K562 (cell line): ENCODE measurements around the gene SYPL2. TPM values are rescaled to one million over a fixed set of nuclear protein-coding genes. Genes with fewer than 3 reads are reported as not detected.

ENCODE experiments used
- ATAC-seq: fragments of 200-7000 bp; cut with Tn5 transposase; 3 replicates; pipeline ENCODE4 v1.9.1; 2020; ENCODE audit warnings: moderate library complexity
- BruUV-seq: library from RNA; stranded (reverse); fragments of 400-500 nt; replicated peaks from 2 replicates; lab custom pipeline; 2021; lab: Mats Ljungman, UMichigan
- CTCF ChIA-PET: fragments of 300-600 bp; formaldehyde crosslinking; extraction: SDS; loops from one replicate; lab custom pipeline; 2021; ENCODE audit warnings: low intra/inter-chr PET ratio; lab: Yijun Ruan, JAX
- POLR2A ChIA-PET: fragments of 300-600, 350-650 bp; sonication (Branson Sonifier 250); formaldehyde crosslinking; extraction: SDS; loops from one replicate; lab custom pipeline; 2021; ENCODE audit warnings: antibody characterized with exemption, inconsistent platforms; lab: Yijun Ruan, JAX
- DNase-seq, 4 experiments: peaks; one replicate each; pipeline versions ENCODE4 v3.0.0 to v3.0.0-alpha.2; 2011 to 2018; ENCODE audit warnings: low spot score in 3 of 4, mixed read lengths in 3 of 4; ENCODE audit errors: extremely low read depth in 1 of 4
- FAIRE-seq: peaks from 2 replicates; lab custom pipeline; 2011; peaks lifted over from hg19 to GRCh38; lab: Jason Lieb, UNC
- H2AFZ ChIP-seq: 2 replicates; pipeline ENCODE4 v1.6.0; 2011; ENCODE audit warnings: low read depth, low read length, control low read depth, inconsistent platforms
- H3K27ac ChIP-seq: fragments of 200-600 bp; 3 replicates; pipeline ENCODE4 v1.8.0; 2011; ENCODE audit warnings: low read depth, mild to moderate bottlenecking, control low read depth, inconsistent platforms, low read length, moderate library complexity, mixed read lengths; ENCODE audit errors: extremely low read depth
- H3K27me3 ChIP-seq, 2 experiments: fragments of 300-600 bp in 1 of 2; 2 replicates in 1 of 2; 3 replicates in 1 of 2; pipeline versions ENCODE4 v1.6.0 to v1.8.0; 2011; ENCODE audit warnings: inconsistent platforms in 2 of 2, low read length in 2 of 2, mild to moderate bottlenecking in 1 of 2, mixed read lengths in 1 of 2, moderate library complexity in 1 of 2; ENCODE audit not compliant: control insufficient read depth in 2 of 2, insufficient read depth in 2 of 2
- H3K36me3 ChIP-seq: fragments of 300-600 bp; 3 replicates; pipeline ENCODE4 v1.8.0; 2011; ENCODE audit warnings: mild to moderate bottlenecking, low read length, inconsistent platforms; ENCODE audit not compliant: control insufficient read depth, insufficient read depth
- H3K4me1 ChIP-seq, 2 experiments: fragments of 200-600 bp in 1 of 2; replicated peaks in 1 of 2; 2 replicates in 1 of 2; 3 replicates in 1 of 2; pipeline versions ENCODE4 v1.5.1 to v1.8.0; 2011; ENCODE audit warnings: inconsistent platforms in 2 of 2, low read length in 2 of 2, mild to moderate bottlenecking in 1 of 2, mixed read lengths in 1 of 2, moderate library complexity in 1 of 2; ENCODE audit not compliant: control insufficient read depth in 2 of 2, insufficient read depth in 2 of 2
- H3K4me2 ChIP-seq: 2 replicates; pipeline ENCODE4 v1.6.1; 2011; ENCODE audit warnings: low read length, control low read depth, inconsistent platforms, mixed read lengths; ENCODE audit not compliant: insufficient read depth
- H3K4me3 ChIP-seq: fragments of 200-600 bp; sonication (generic), shearing (Covaris generic); 2 replicates; pipeline ENCODE4 v1.5.1; 2016; ENCODE audit warnings: control low read depth, inconsistent platforms
- H3K79me2 ChIP-seq: fragments of 200-600 bp; 3 replicates; pipeline ENCODE4 v1.8.0; 2011; ENCODE audit warnings: low read length, inconsistent platforms; ENCODE audit not compliant: control insufficient read depth, insufficient read depth
- H3K9ac ChIP-seq, 2 experiments: 2 replicates each; pipeline versions ENCODE4 v1.6.0 to v1.6.1; 2011; ENCODE audit warnings: low read depth in 2 of 2, low read length in 2 of 2, control low read depth in 1 of 2, inconsistent platforms in 1 of 2, mild to moderate bottlenecking in 1 of 2, mixed read lengths in 1 of 2; ENCODE audit not compliant: insufficient read depth in 1 of 2
- H3K9me1 ChIP-seq: one replicate; pipeline ENCODE4 v1.6.0; 2011; ENCODE audit warnings: inconsistent platforms, mild to moderate bottlenecking, low read length, moderate library complexity; ENCODE audit not compliant: control insufficient read depth, insufficient read depth
- H3K9me3 ChIP-seq: replicated peaks from 2 replicates; pipeline ENCODE4 v1.5.1; 2011; ENCODE audit warnings: low read depth, low read length, inconsistent platforms; ENCODE audit not compliant: control insufficient read depth, insufficient read depth
- H4K20me1 ChIP-seq: replicated peaks from 2 replicates; pipeline ENCODE4 v1.6.1; 2011; ENCODE audit warnings: low read length, inconsistent platforms, mixed read lengths; ENCODE audit not compliant: control insufficient read depth, insufficient read depth
- CBX3 ChIP-seq, 2 experiments: IDR thresholded peaks; 1 replicate in 1 of 2; 2 replicates in 1 of 2; pipeline ENCODE4 v1.6.1; 2012; ENCODE audit warnings: inconsistent platforms in 2 of 2, low read length in 2 of 2, borderline replicate concordance in 1 of 2, control low read depth in 1 of 2
- DPF2 ChIP-seq: fragments of 450-650 bp; IDR thresholded peaks from 2 replicates; pipeline ENCODE4 v1.6.1; 2016
- EGR1 ChIP-seq: fragments of 450-650 bp; conservative IDR thresholded peaks from 2 replicates; pipeline ENCODE4 v1.6.1; 2017; ENCODE audit warnings: mild to moderate bottlenecking
- FOXK1 ChIP-seq: sonication (generic); formaldehyde crosslinking; IDR thresholded peaks from 2 replicates; pipeline ENCODE4 v1.8.0; 2022; ENCODE audit warnings: missing genetic modification reagents, mild to moderate bottlenecking, borderline replicate concordance
- HCFC1 ChIP-seq: IDR thresholded peaks from 2 replicates; pipeline ENCODE4 v1.6.1; 2012; ENCODE audit warnings: low read depth, low read length, improper control_type of control experiment
- NR2C1 ChIP-seq, 2 experiments: fragments of 450-650 bp; IDR thresholded peaks; 2 replicates each; pipeline ENCODE4 v1.6.1; 2017; ENCODE audit warnings: mild to moderate bottlenecking in 2 of 2, antibody characterized with exemption in 1 of 2, inconsistent platforms in 1 of 2, missing compliant biosample characterization in 1 of 2, missing genetic modification characterization in 1 of 2
- POU5F1 ChIP-seq: fragments of 150-350 bp; IDR thresholded peaks from 2 replicates; pipeline ENCODE4 v1.6.1; 2014; ENCODE audit warnings: borderline replicate concordance, low read length, low read depth, mild to moderate bottlenecking; ENCODE audit not compliant: partially characterized antibody
- RBM39 ChIP-seq: fragments of 200-400 bp; formaldehyde crosslinking; optimal IDR thresholded peaks from 2 replicates; pipeline ENCODE3; 2018; ENCODE audit warnings: low read depth, low read length
- ZNF212 ChIP-seq: fragments of 450-650 bp; formaldehyde crosslinking; IDR thresholded peaks from 2 replicates; pipeline ENCODE4 v1.4.0; 2020; ENCODE audit warnings: mild to moderate bottlenecking
- whole genome bisulfite sequencing: fragments of 100-300 bp; shearing (Covaris generic); methylation state at CpG from one replicate; pipeline ENCODE4 v1.1.6; 2016; ENCODE audit warnings: low coverage, mixed read lengths; ENCODE audit not compliant: insufficient coverage; ENCODE audit errors: missing lambda C conversion rate; 5-methylcytosine and 5-hydroxymethylcytosine counted together
- in situ Hi-C: fragments of 300-500 bp; cut with MboI; formaldehyde crosslinking; loops from 4 replicates; pipeline ENCODE4 v1.15.0; 2018; ENCODE audit warnings: inconsistent platforms, mixed read lengths
- intact Hi-C: fragments of 100-400 bp; cut with micrococcal nuclease; formaldehyde crosslinking; loops from 2 replicates; pipeline ENCODE4 v1.14.2; 2022
- polyA plus RNA-seq, 8 experiments: library from polyadenylated mRNA; depleted of rRNA in 4 of 8; stranded (reverse) in 5 of 8; unstranded in 3 of 8; fragments of >200 nt; fragmentation: Nextera tagmentation in 2 of 8; fragmentation: Illumina TruSeq in 1 of 8; extraction: Ambion mirVana in 2 of 8; extraction: Trizol in 1 of 8; gene quantifications; 2 replicates each; pipeline versions ENCODE4 v1.2.1 to v1.2.3, GENCODE V29; 2011 to 2014; ENCODE audit warnings: inconsistent platforms in 1 of 8, missing spikeins in 1 of 8
- total RNA-seq, 7 experiments: library from RNA; depleted of rRNA in 6 of 7; stranded (reverse); fragments of >200 nt in 6 of 7; fragmentation: Illumina TruSeq in 2 of 7; extraction: Trizol in 2 of 7; gene quantifications; 2 replicates each; pipeline versions ENCODE4 v1.2.1 to v1.2.3, GENCODE V29; 2011 to 2021; ENCODE audit warnings: low replicate concordance in 1 of 7
- TF ChIP-seq, protein P1 (sequence below): fragments of 450-650 bp; IDR thresholded peaks from 2 replicates; pipeline ENCODE4 v1.6.1; 2017; ENCODE audit warnings: antibody characterized with exemption
- TF ChIP-seq, protein P2 (sequence below): sonication (generic); formaldehyde crosslinking; IDR thresholded peaks from 2 replicates; pipeline ENCODE4 v1.8.0; 2022; ENCODE audit warnings: mild to moderate bottlenecking, missing genetic modification reagents
- TF ChIP-seq, protein P3 (sequence below): sonication (generic); formaldehyde crosslinking; IDR thresholded peaks from 2 replicates; pipeline ENCODE4 v1.8.0; 2023; ENCODE audit warnings: mild to moderate bottlenecking, missing genetic modification reagents

SYPL2 gene
- total and polyA plus RNA-seq, 9 of the 15 experiments (the other 6 are each of a cell fraction or from before 2014, with no cell fraction given) = 0.03 to 0.20 (median 0.07) TPM; not detected in 2

DNA sequence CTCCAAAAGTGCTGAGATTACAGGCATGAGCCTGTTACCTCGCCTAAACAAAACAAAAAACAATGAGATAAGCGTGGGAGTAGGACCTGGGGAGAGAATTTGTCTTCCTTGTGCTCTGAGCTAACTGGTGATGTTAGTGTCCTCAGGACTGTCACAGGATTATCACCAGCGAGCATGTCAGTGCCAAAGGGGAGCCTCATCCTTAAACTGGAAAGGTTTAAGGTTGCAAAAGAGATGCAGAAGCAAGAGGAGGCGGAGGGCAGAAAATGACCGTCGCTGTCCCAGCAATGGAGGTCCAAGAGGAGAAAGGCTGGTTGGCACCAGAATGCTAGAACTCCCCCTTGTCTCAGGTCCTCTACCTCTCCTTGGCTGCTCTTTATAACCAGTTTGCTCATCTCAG is 3.9 kb downstream of the SYPL2 start:
- POLR2A ChIA-PET = interaction anchor here (0.6 to 2.4 kb wide), 5 partner anchors 10 to 25 kb away, joined by 3 to 6 read pairs (median 4); partner anchors contain the start of gene ATXN7L2
- H3K9me3 ChIP-seq = no peaks in the 10 kb centered on the region
- H3K4me1 ChIP-seq = peaks cover 0 to 11% of the 10 kb centered on the region in 2 experiments; a peak in 3 of 5 replicates
- no peaks in the 10 kb centered on the region for H3K36me3 ChIP-seq
- H3K27ac ChIP-seq = no peak overlapping the region
- H4K20me1 ChIP-seq = no peaks in the 10 kb centered on the region; the same call in 1 of the 2 replicates
- no peaks in the 10 kb centered on the region for H3K79me2 ChIP-seq
- in situ Hi-C loops (no loop called here), intact Hi-C loops (no loop called here)
- CTCF ChIA-PET = no interaction called here
- H3K9me1 ChIP-seq = no peaks in the 10 kb centered on the region
- ATAC-seq (no peak), FAIRE-seq (no peak), DNase-seq (peak in 2 of 4 experiments; percentile 7 to 12)
- H3K4me3 ChIP-seq = no peak overlapping the region
- 0% methylated on average over 6 of the region's 6 CpGs for WGBS
- TF ChIP-seq HCFC1 = no peak
- TF ChIP-seq EGR1 = peak; percentile 23; the same call in 1 of the 2 replicates
- TF ChIP-seq, all 486 proteins: peak for 1
- no TSS peak for BruUV-seq
- Histone ChIP-seq H3K9ac (no peak overlapping the region), H3K4me2 (no peak overlapping the region), H2AFZ (no peak overlapping the region), H3K27me3 (peaks cover 61 to 82% of the 10 kb centered on the region in 2 experiments)

DNA sequence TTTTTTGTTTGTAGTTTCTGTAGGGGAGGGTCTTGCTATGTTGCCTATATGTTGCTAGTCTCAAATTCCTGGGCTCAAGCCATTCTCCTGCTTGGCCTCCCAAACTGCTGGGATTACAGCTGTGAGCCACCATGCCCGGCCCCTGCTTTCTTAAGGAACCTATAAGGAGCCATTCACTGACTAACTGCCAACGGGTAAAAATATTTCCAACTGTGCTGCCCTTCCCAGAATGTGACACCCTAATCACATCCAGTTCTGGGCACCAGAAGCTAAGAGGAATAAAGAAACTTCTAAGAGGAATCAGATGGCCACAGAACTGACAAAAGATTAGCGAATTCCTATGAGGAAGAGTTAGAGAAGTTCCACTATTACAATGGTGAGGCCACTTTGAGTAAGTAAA is 6.4 kb downstream of the SYPL2 start:
- ATAC-seq (no peak), FAIRE-seq (no peak), DNase-seq (no peak)
- 0% methylated on average over 3 of the region's 3 CpGs for WGBS
- ChIA-PET CTCF (interaction anchor here (0.5 kb wide), 1 partner anchor 95 kb away, joined by 3 read pairs; no protein-coding TSS in a partner anchor), POLR2A (no interaction called here)
- Histone ChIP-seq H3K79me2 (no peaks in the 10 kb centered on the region), H3K27me3 (peaks cover 56 to 83% of the 10 kb centered on the region in 2 experiments), H3K9me1 (no peaks in the 10 kb centered on the region), H3K4me2 (no peak overlapping the region), H3K36me3 (no peaks in the 10 kb centered on the region), H3K4me1 (peaks cover 6 to 8% of the 10 kb centered on the region in 2 experiments; a peak in 4 of 5 replicates), H3K27ac (no peak overlapping the region), H3K9ac (no peak overlapping the region), H2AFZ (no peak overlapping the region), H3K4me3 (no peak overlapping the region), H4K20me1 (no peaks in the 10 kb centered on the region; the same call in 1 of the 2 replicates), H3K9me3 (no peaks in the 10 kb centered on the region)
- BruUV-seq = no TSS peak
- intact Hi-C loops = no loop called here
- in situ Hi-C loops = no loop called here
- TF ChIP-seq FOXK1 (CRISPR knock-in tag) (no peak), POU5F1 (no peak), ZNF212 (CRISPR knock-in tag) (no peak), RBM39 (no peak), NR2C1 (IDR thresholded peaks at IDR 0.05) (no peak), NR2C1 (tag; IDR thresholded peaks at IDR 0.05) (no peak), DPF2 (no peak), CBX3 (IDR thresholded peaks at IDR 0.05; ENCODE audit: borderline replicate concordance in 1 of 2, low read length in 2 of 2) (no peak)
- TF ChIP-seq, protein P1, sequence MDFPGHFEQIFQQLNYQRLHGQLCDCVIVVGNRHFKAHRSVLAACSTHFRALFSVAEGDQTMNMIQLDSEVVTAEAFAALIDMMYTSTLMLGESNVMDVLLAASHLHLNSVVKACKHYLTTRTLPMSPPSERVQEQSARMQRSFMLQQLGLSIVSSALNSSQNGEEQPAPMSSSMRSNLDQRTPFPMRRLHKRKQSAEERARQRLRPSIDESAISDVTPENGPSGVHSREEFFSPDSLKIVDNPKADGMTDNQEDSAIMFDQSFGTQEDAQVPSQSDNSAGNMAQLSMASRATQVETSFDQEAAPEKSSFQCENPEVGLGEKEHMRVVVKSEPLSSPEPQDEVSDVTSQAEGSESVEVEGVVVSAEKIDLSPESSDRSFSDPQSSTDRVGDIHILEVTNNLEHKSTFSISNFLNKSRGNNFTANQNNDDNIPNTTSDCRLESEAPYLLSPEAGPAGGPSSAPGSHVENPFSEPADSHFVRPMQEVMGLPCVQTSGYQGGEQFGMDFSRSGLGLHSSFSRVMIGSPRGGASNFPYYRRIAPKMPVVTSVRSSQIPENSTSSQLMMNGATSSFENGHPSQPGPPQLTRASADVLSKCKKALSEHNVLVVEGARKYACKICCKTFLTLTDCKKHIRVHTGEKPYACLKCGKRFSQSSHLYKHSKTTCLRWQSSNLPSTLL = no peak
- TF ChIP-seq, protein P2, sequence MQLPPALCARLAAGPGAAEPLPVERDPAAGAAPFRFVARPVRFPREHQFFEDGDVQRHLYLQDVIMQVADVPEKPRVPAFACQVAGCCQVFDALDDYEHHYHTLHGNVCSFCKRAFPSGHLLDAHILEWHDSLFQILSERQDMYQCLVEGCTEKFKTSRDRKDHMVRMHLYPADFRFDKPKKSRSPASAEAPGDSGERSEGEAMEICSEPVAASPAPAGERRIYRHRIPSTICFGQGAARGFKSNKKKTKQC (CRISPR knock-in tag) = no peak
- TF ChIP-seq, protein P3, sequence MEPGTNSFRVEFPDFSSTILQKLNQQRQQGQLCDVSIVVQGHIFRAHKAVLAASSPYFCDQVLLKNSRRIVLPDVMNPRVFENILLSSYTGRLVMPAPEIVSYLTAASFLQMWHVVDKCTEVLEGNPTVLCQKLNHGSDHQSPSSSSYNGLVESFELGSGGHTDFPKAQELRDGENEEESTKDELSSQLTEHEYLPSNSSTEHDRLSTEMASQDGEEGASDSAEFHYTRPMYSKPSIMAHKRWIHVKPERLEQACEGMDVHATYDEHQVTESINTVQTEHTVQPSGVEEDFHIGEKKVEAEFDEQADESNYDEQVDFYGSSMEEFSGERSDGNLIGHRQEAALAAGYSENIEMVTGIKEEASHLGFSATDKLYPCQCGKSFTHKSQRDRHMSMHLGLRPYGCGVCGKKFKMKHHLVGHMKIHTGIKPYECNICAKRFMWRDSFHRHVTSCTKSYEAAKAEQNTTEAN (CRISPR knock-in tag) = no peak
